PC-3 (cell line): Measurements from ENCODE around the gene PDGFB.

Source experiments
- EZH2 ChIP-seq: fragments of 300-600 bp; sonication (generic); IDR thresholded peaks from one replicate; pipeline ENCODE4 v1.6.1; 2017; ENCODE audit warnings: antibody characterized with exemption, mild to moderate bottlenecking, low read length; ENCODE audit not compliant: unreplicated experiment
- TF ChIP-seq, protein P1 (sequence below): fragments of 300-600 bp; sonication (generic); conservative IDR thresholded peaks from 2 replicates; pipeline ENCODE4 v1.5.1; 2017; ENCODE audit warnings: antibody characterized with exemption, low read depth, mild to moderate bottlenecking, low read length

DNA sequence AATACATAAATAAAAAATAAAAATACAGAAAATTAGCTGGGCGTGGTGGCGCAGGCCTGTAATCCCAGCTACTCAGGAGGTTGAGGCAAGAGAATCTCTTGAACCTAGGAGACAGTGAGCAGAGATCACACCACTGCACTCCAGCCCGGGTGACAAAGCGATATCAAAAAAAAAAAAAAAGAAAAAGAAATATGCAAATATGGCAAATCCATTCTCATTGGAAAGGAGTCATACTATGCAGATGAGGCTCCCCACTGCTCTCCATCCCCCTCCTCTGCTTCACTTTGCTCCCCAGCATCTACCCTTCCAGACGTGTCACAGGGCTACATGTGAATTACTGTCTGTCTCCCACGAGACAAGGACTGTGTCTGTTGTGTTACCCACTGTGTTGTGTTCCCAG, 36.3 kb upstream of the PDGFB start:
- TF ChIP-seq, protein P1, sequence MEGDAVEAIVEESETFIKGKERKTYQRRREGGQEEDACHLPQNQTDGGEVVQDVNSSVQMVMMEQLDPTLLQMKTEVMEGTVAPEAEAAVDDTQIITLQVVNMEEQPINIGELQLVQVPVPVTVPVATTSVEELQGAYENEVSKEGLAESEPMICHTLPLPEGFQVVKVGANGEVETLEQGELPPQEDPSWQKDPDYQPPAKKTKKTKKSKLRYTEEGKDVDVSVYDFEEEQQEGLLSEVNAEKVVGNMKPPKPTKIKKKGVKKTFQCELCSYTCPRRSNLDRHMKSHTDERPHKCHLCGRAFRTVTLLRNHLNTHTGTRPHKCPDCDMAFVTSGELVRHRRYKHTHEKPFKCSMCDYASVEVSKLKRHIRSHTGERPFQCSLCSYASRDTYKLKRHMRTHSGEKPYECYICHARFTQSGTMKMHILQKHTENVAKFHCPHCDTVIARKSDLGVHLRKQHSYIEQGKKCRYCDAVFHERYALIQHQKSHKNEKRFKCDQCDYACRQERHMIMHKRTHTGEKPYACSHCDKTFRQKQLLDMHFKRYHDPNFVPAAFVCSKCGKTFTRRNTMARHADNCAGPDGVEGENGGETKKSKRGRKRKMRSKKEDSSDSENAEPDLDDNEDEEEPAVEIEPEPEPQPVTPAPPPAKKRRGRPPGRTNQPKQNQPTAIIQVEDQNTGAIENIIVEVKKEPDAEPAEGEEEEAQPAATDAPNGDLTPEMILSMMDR: no peak
- TF ChIP-seq EZH2: no peak
